ENCODE data around the gene SLC27A4.

DNA sequence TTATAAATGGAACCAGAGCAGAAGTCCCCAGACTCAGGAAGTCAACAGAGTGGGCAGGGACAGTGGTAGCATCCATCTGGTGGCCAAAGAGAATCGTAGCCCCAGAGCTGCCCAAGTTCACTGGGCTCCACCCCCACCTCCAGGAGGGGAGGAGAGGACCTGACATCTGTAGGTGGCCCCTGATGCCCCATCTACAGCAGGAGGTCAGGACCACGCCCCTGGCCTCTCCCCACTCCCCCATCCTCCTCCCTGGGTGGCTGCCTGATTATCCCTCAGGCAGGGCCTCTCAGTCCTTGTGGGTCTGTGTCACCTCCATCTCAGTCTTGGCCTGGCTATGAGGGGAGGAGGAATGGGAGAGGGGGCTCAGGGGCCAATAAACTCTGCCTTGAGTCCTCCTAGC lies 20.5 kb downstream of the SLC27A4 start:
- TF ChIP-seq, protein P1, sequence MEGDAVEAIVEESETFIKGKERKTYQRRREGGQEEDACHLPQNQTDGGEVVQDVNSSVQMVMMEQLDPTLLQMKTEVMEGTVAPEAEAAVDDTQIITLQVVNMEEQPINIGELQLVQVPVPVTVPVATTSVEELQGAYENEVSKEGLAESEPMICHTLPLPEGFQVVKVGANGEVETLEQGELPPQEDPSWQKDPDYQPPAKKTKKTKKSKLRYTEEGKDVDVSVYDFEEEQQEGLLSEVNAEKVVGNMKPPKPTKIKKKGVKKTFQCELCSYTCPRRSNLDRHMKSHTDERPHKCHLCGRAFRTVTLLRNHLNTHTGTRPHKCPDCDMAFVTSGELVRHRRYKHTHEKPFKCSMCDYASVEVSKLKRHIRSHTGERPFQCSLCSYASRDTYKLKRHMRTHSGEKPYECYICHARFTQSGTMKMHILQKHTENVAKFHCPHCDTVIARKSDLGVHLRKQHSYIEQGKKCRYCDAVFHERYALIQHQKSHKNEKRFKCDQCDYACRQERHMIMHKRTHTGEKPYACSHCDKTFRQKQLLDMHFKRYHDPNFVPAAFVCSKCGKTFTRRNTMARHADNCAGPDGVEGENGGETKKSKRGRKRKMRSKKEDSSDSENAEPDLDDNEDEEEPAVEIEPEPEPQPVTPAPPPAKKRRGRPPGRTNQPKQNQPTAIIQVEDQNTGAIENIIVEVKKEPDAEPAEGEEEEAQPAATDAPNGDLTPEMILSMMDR (IDR thresholded peaks at IDR 0.05): no peak
- no peak for TF ChIP-seq POLR2A (IDR thresholded peaks at IDR 0.05)
